Rectal smooth muscle tissue (tissue), 1 donor: ENCODE results near the gene TOM1L2.

Source experiments
- H3K27ac ChIP-seq: one replicate; pipeline ENCODE4 v1.7.0; 2013; ENCODE audit warnings: low read depth, low read length, inconsistent platforms
- H3K27me3 ChIP-seq: one replicate; pipeline ENCODE4 v1.7.0; 2013; ENCODE audit warnings: low read length; ENCODE audit not compliant: control insufficient read depth, insufficient read depth
- H3K36me3 ChIP-seq: one replicate; pipeline ENCODE4 v1.7.0; 2013; ENCODE audit warnings: low read length; ENCODE audit not compliant: control insufficient read depth, insufficient read depth
- H3K4me1 ChIP-seq: one replicate; pipeline ENCODE4 v1.7.0; 2013; ENCODE audit warnings: low read length; ENCODE audit not compliant: control insufficient read depth, insufficient read depth
- H3K4me3 ChIP-seq: one replicate; pipeline ENCODE4 v1.7.0; 2013; ENCODE audit warnings: low read length
- H3K9ac ChIP-seq: one replicate; pipeline ENCODE4 v1.7.0; 2013; ENCODE audit warnings: low read length

TOM1L2 gene

DNA sequence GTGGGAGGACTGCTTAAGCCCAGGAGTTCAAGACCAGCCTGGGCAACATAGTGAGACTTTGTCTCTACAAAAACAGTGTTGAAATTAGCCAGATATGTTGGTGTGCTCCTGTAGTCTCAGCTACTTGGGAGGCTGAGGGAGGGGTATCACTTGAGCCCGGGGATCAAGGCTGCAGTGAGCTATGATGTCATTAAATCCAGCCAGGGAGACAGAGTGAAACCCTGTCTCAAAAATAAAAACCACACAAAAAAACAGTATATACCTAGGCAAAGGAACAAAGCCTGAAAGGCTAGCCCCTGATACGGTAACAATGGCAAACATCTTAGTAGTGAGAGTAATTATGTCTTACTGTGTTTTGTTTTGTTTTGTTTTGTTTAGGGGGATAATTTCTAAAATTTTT lies 38.0 kb downstream of the TOM1L2 start:
- Histone ChIP-seq H3K9ac (no peak overlapping the region), H3K27ac (no peak overlapping the region)

DNA sequence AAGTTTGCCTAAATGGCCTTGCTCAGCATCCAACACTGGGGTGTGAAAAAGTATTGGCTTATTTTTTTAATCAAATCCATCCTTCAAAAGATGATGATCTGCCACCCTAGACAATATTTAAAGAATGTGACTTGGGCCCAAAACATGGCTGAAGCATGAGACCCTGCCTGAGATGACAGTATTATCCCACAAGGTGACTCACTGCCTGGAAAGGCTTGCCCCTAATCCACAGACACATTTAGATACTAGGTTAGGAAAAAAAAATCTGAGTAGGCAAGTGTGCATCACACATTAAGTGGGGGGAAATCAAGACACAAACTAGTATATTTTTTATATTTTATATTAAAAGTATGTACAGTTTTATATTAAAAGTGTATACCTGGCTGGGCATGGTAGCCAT lies 38.4 kb downstream of the TOM1L2 start:
- H3K27ac ChIP-seq, result no peak overlapping the region
- H3K27me3 ChIP-seq, result no peaks in the 10 kb centered on the region
- no peak overlapping the region for H3K9ac ChIP-seq
- H3K36me3 ChIP-seq, result no peaks in the 10 kb centered on the region
- H3K4me3 ChIP-seq, result no peak overlapping the region
- no peaks in the 10 kb centered on the region for H3K4me1 ChIP-seq

More for the DNA sequence above, 38.0 kb downstream of the TOM1L2 start:
- Histone ChIP-seq H3K36me3 (no peaks in the 10 kb centered on the region), H3K27me3 (no peaks in the 10 kb centered on the region), H3K4me1 (no peaks in the 10 kb centered on the region), H3K4me3 (no peak overlapping the region)

DNA sequence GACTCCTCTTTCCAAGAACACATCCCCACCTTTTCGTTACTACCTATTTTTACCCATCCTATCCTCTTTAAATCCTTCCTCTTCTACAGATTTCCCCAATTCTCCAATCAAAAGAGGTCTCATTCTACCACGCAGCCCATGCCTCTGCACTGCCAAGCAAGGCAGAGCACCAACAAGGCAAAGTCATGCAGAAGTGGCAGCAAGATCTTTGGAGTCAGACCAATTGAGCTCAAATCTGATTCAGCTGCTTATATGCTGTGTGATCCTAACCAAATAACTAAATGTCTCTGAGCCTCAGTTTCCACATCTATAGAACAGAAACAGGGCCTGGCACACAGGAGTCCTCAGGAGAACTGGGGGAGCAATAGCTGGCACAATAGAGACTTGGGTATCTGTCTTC lies 41.0 kb downstream of the TOM1L2 start:
- H3K27ac ChIP-seq, result no peak overlapping the region

DNA sequence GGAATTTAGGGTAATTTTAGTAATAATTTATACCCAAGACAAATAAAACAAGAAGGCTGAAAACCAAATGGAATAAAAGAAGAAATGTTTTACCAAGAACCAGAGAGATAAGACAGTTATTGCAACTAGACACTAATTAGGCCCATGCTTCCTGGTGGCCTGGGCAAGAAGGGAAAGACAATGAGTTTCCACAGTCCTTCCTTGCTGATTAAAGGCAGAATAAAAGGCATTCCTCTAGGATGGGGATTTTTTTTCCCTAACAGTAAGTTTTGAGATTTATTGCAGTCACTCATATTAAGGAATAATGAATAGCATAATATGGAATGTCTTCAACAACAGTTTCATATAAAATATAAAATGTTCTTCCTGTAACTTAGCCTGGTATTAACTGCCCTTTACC lies 41.5 kb downstream of the TOM1L2 start:
- Histone ChIP-seq H3K36me3 (no peaks in the 10 kb centered on the region), H3K27ac (no peak overlapping the region), H3K27me3 (no peaks in the 10 kb centered on the region), H3K4me1 (peaks cover 11% of the 10 kb centered on the region), H3K4me3 (no peak overlapping the region), H3K9ac (no peak overlapping the region)

More for the DNA sequence above, 41.0 kb downstream of the TOM1L2 start:
- Histone ChIP-seq H3K4me3 (no peak overlapping the region), H3K27me3 (no peaks in the 10 kb centered on the region), H3K9ac (no peak overlapping the region), H3K4me1 (peaks cover 11% of the 10 kb centered on the region), H3K36me3 (no peaks in the 10 kb centered on the region)

DNA sequence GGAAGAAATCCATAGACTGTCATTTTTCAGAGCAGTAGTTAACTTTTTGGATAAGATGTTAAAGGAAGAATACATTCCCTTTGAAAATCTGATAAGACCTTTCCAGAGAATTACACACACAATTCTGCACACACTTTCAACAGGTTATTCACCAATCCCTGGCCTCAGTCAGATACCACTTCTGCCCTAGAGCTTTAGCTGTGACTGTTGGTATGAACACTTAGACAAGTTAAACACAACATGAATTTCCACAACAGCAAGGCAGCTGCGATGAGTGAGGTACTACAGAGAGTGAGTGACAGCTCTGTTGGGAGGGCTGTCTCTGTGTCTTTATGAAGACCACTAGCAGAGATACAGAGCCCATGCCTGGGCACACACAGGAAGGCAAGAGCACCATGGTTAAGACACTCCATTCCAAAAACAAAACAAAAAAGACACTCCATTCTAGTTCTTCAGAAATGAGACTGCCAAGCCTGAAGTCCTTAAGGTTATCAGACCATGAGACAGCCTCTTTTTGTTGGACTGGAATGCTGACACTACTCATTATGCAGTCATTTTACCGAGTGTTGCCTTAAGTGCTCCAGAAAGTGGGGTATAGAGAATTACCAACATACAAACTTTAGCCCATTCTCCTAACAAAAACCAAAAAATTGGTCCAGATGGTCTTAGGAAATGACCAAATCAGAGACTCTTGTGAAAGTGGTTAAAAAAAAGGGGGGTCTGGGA lies 42.4 kb downstream of the TOM1L2 start:
- Histone ChIP-seq H3K36me3 (no peaks in the 10 kb centered on the region), H3K27me3 (no peaks in the 10 kb centered on the region), H3K4me3 (no peak overlapping the region), H3K4me1 (peaks cover 11% of the 10 kb centered on the region), H3K27ac (no peak overlapping the region), H3K9ac (no peak overlapping the region)

DNA sequence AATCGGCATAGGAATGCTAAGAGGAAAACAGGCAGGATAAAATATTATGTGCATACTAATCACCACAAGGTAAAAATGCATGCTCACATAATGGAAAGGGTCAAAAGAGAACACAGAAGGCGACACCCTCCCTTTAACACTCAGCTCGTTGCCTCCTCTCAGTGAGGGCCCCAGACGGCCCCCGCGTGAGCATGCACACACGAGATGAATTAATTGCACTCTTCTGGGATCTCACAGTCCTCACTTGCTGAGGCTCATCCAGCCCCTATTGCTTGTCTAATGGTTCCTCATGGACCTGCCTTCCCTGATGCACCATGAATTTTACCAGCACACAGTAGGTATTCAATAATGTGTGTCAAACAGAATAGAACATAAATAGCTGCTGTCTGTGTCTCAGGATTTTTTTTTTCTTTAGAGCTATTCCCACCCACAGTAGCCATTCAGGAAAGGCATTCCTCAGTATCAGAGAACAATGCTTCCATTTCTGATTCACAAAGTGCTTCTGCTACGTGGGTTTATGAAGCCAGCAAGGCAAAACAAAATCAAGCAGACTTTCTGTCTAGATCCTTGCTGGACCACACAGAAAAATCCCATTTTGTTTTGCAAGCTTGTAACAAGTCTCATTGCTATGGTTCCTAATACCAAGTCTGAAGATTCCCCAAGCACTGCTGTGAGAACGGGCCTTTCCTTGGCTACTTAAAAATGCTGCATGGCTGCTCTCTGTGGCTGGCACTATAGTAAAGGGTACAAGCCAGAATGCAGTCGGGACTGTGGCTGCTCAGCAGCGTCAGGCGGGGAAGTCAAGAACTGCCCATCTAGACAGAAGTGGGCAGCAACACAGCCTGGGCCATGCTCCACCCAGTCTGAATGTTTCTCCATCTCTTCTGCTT lies 43.6 kb downstream of the TOM1L2 start:
- H3K4me1 ChIP-seq, result peaks cover 11% of the 10 kb centered on the region
- no peak overlapping the region for H3K9ac ChIP-seq
- H3K27ac ChIP-seq, result no peak overlapping the region
- H3K36me3 ChIP-seq, result no peaks in the 10 kb centered on the region
- no peak overlapping the region for H3K4me3 ChIP-seq
- H3K27me3 ChIP-seq, result no peaks in the 10 kb centered on the region

DNA sequence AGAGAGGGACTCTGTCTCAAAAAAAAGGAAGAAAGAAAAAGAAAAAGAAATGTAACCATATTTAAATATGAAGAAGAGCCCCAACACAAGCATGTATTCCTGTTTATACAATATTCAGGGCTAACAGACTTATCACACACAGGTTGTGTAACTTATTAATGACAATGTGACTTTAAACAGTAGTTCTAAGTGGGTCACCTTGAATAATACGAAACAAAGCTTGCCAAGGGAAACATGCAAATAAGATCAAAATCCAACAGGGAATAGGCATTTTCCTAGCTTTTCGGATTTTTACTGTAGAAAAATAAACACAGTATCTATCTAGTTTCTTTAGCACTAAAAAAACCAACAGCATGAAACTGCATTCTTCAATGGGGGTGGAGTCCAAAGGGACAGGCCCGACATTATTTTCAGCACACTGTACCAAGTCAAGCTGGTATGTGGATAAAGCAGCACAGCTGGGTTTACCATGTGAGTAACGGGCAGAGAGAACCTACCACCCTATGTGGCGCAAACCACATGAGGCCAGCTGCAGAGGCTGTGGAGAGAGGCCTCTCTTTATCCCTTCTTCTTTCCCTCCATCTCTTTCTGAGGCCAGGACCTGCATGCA lies 45.3 kb downstream of the TOM1L2 start:
- Histone ChIP-seq H3K36me3 (no peaks in the 10 kb centered on the region), H3K4me1 (peaks cover 22% of the 10 kb centered on the region), H3K9ac (no peak overlapping the region), H3K27ac (no peak overlapping the region), H3K27me3 (no peaks in the 10 kb centered on the region), H3K4me3 (no peak overlapping the region)

DNA sequence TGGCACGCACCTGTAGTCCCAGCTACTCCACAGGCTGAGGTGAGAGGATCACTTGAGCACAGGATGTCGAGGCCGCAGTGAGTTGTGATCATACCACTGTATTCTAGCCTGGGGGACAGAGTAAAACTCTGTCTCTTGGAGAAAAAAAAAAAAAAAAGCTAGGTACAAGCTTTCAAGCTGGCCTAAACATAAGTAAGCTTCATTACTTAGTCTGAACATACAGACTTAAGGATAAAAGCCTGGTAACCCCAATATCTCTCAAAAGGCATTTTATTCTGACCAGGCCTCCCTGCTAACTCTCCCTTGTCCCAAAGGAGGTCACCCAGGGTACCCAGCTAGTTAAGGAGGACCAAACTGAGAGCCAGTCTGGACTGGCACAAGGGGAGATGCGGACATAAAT lies 46.2 kb downstream of the TOM1L2 start:
- Histone ChIP-seq H3K9ac (no peak overlapping the region), H3K4me1 (peaks cover 29% of the 10 kb centered on the region), H3K27ac (no peak overlapping the region), H3K4me3 (no peak overlapping the region), H3K27me3 (no peaks in the 10 kb centered on the region), H3K36me3 (no peaks in the 10 kb centered on the region)

DNA sequence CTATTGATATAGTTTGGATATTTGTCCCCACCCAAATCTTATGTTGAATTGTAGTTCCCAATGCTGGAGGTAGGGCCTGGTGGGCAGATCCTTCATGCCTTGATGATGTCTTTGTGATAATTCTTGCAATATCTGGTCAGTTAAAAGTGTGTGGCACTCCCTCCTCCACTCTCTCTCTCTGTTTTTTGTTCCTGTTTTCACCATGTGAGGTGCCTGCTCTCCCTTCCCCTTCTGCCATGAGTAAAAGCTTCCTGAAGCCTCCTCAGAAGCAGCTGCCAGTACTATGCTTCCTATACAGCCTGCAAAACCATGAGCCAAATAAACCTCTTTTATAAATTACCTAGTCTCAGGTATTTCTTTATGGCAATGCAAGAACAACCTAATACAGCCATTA lies 47.3 kb downstream of the TOM1L2 start:
- H3K27me3 ChIP-seq, result no peaks in the 10 kb centered on the region
- H3K9ac ChIP-seq, result no peak overlapping the region
- peaks cover 32% of the 10 kb centered on the region for H3K4me1 ChIP-seq
- H3K4me3 ChIP-seq, result no peak overlapping the region
- no peaks in the 10 kb centered on the region for H3K36me3 ChIP-seq
- H3K27ac ChIP-seq, result no peak overlapping the region

DNA sequence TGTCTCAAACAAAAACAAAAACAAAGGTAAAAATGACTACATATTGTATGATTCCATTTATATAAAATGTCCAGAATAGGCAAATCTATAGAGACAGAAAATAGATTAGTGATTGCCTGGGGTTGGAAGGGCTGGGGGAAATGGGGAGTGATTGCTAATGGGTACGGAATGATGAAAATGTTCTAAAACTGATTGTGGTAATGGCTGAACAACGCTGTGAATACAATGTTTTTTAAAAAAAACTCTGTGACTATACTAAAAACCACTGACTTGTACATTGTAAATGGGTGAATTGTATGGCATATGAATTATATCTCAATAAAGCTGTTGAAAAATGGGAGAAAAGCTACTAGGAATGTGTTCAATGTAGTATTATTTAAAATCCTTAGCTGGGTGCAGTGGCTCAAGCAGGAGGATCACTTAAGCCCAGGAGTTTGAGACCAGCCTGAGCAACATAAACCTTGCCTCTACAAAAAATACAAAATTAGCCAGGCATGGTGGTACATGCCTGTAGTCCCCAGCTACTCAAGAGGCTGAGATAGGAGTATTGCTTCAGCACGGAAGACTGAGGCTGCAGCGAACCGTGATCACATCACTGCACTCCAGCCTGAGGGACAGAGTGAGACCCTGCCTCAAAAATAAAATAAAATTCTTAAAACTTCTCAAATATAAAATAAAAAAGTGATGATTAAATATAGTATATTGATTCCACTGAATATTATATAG lies 47.9 kb downstream of the TOM1L2 start:
- no peak overlapping the region for H3K27ac ChIP-seq
- H3K27me3 ChIP-seq, result no peaks in the 10 kb centered on the region
- no peak overlapping the region for H3K9ac ChIP-seq
- H3K36me3 ChIP-seq, result no peaks in the 10 kb centered on the region
- no peak overlapping the region for H3K4me3 ChIP-seq
- peaks cover 32% of the 10 kb centered on the region for H3K4me1 ChIP-seq

DNA sequence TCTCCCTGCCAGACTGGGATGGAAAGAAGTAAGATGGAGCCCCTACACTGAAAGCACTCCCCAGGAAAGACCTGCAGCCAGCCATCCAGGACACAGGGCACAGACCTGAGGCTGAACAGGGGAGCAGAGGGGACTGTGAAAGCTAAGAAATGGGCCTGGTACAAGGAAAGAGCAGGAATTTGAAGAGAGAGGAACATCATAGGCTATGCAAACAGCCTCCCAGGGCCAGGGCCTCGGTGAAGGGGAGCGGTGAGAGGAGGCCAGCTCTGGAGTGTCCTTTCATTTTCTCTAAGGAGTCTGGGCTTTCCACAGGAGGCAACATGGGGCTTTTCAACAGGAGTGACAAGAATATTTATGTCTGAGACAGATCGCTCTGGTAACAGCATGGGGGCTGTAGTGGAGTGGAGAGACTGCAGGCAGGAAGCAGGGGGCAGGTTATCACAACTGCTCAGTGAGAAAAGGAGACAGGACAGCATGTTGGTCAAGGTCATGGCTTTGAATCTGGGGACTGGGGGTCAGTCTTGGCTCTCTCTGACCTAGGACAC lies 50.1 kb downstream of the TOM1L2 start:
- Histone ChIP-seq H3K4me1 (peaks cover 28% of the 10 kb centered on the region), H3K27ac (peak overlapping the region; percentile 47), H3K27me3 (no peaks in the 10 kb centered on the region), H3K4me3 (no peak overlapping the region), H3K9ac (no peak overlapping the region), H3K36me3 (no peaks in the 10 kb centered on the region)
